ENCODE measurements around the gene EIF5A.
A peak's percentile ranks its signal among the peaks of the same experiment; 100 is the strongest.

The EIF5A gene

GRCh38 chr17:7340179-7340578 is 32.8 kb downstream of the EIF5A start:
- Histone ChIP-seq H3K9me3 (no peaks in the 10 kb centered on the region), H3K27me3 (no peaks in the 10 kb centered on the region), H3K36me3 (peaks cover 71% of the 10 kb centered on the region), H3K4me1 (ENCODE audit: control insufficient read depth in 1 of 2, insufficient read depth in 1 of 2, low read depth in 1 of 2, low read length in 1 of 2) (peaks cover 43 to 44% of the 10 kb centered on the region in 2 experiments), H3K27ac (no peak overlapping the region), H3K4me3 (ENCODE audit: low read depth in 1 of 2, low read length in 1 of 2) (no peak overlapping the region)
- no peak for TF ChIP-seq CTCF (IDR thresholded peaks at IDR 0.05)

- Histone ChIP-seq H3K27me3 (no peaks in the 10 kb centered on the region), H3K4me3 (ENCODE audit: low read depth in 1 of 2, low read length in 1 of 2) (no peak overlapping the region), H3K4me1 (ENCODE audit: control insufficient read depth in 1 of 2, insufficient read depth in 1 of 2, low read depth in 1 of 2, low read length in 1 of 2) (peaks cover 27 to 28% of the 10 kb centered on the region in 2 experiments), H3K9me3 (peaks cover 5% of the 10 kb centered on the region), H3K36me3 (peaks cover 88% of the 10 kb centered on the region), H3K27ac (no peak overlapping the region)
- TF ChIP-seq CTCF (IDR thresholded peaks at IDR 0.05), result no peak
These were observed 34.4 kb downstream of the EIF5A start for GRCh38 chr17:7341842-7342241.

- peaks cover 12 to 14% of the 10 kb centered on the region in 2 experiments for H3K4me1 ChIP-seq (ENCODE audit: control insufficient read depth in 1 of 2, insufficient read depth in 1 of 2, low read depth in 1 of 2, low read length in 1 of 2)
- H3K9me3 ChIP-seq, result peaks cover 5% of the 10 kb centered on the region
- peaks cover 100% of the 10 kb centered on the region for H3K36me3 ChIP-seq
- H3K4me3 ChIP-seq (ENCODE audit: low read depth in 1 of 2, low read length in 1 of 2), result no peak overlapping the region
- H3K27ac ChIP-seq, result peak overlapping the region; percentile 25
- H3K27me3 ChIP-seq, result no peaks in the 10 kb centered on the region
- no peak for TF ChIP-seq CTCF (IDR thresholded peaks at IDR 0.05)
These were observed 35.8 kb downstream of the EIF5A start for GRCh38 chr17:7343250-7343649.

- H3K4me3 ChIP-seq (ENCODE audit: low read depth in 1 of 2, low read length in 1 of 2), result no peak overlapping the region
- H3K36me3 ChIP-seq, result peaks cover 98% of the 10 kb centered on the region
- H3K27ac ChIP-seq, result no peak overlapping the region
- no peak for TF ChIP-seq CTCF (IDR thresholded peaks at IDR 0.05)
- peaks cover 5% of the 10 kb centered on the region for H3K9me3 ChIP-seq
- peaks cover 14 to 18% of the 10 kb centered on the region in 2 experiments for H3K4me1 ChIP-seq (ENCODE audit: control insufficient read depth in 1 of 2, insufficient read depth in 1 of 2, low read depth in 1 of 2, low read length in 1 of 2)
- H3K27me3 ChIP-seq, result no peaks in the 10 kb centered on the region
These were observed 39.6 kb downstream of the EIF5A start for GRCh38 chr17:7346761-7347614.

GRCh38 chr17:7347630-7348477 is 40.4 kb downstream of the EIF5A start:
- Histone ChIP-seq H3K9me3 (peaks cover 5% of the 10 kb centered on the region), H3K4me1 (ENCODE audit: control insufficient read depth in 1 of 2, insufficient read depth in 1 of 2, low read depth in 1 of 2, low read length in 1 of 2) (peaks cover 21 to 22% of the 10 kb centered on the region in 2 experiments), H3K4me3 (ENCODE audit: low read depth in 1 of 2, low read length in 1 of 2) (no peak overlapping the region), H3K27ac (no peak overlapping the region), H3K27me3 (no peaks in the 10 kb centered on the region), H3K36me3 (peaks cover 98% of the 10 kb centered on the region)
- no peak for TF ChIP-seq CTCF (IDR thresholded peaks at IDR 0.05)
